GM23338 (cell line): ENCODE results near the gene FBLN2. TPM values are rescaled to one million over a fixed set of nuclear protein-coding genes. Genes with fewer than 3 reads are reported as not detected.

Source experiments
- ATAC-seq: fragments of 200-7000 bp; cut with Tn5 transposase; 3 replicates; pipeline ENCODE4 v1.9.1; 2020
- DNase-seq: peaks from one replicate; pipeline ENCODE4 v3.0.0-alpha.2; 2015; ENCODE audit warnings: low spot score
- H2AFZ ChIP-seq: fragments of 200-600 bp; sonication (generic); 2 replicates; pipeline ENCODE4 v1.8.0; 2016; ENCODE audit warnings: antibody characterized with exemption, mild to moderate bottlenecking, moderate library complexity
- H3F3A ChIP-seq: fragments of 200-600 bp; sonication (generic); replicated peaks from 2 replicates; pipeline ENCODE4 v1.8.0; 2017; ENCODE audit warnings: antibody characterized with exemption, mixed run types, low read depth
- H3K27ac ChIP-seq: fragments of 200-600 bp; sonication (generic); 2 replicates; pipeline ENCODE4 v1.6.1; 2016; ENCODE audit warnings: low read depth
- H3K27me3 ChIP-seq: fragments of 200-600 bp; sonication (generic); 2 replicates; pipeline ENCODE4 v1.8.0; 2016; ENCODE audit warnings: mild to moderate bottlenecking, mixed run types, moderate library complexity; ENCODE audit not compliant: insufficient read depth
- H3K36me3 ChIP-seq: fragments of 200-600 bp; sonication (generic); 2 replicates; pipeline ENCODE4 v1.8.0; 2016; ENCODE audit warnings: mild to moderate bottlenecking; ENCODE audit not compliant: insufficient read depth
- H3K4me1 ChIP-seq: fragments of 200-600 bp; sonication (generic); 2 replicates; pipeline ENCODE4 v1.8.0; 2016; ENCODE audit warnings: mild to moderate bottlenecking, moderate library complexity; ENCODE audit not compliant: insufficient read depth
- H3K4me2 ChIP-seq: fragments of 200-600 bp; sonication (generic); 2 replicates; pipeline ENCODE4 v1.7.1; 2017; ENCODE audit warnings: mixed run types
- H3K4me3 ChIP-seq: fragments of 200-600 bp; sonication (generic); 2 replicates; pipeline ENCODE4 v1.6.1; 2016; ENCODE audit warnings: mixed run types
- H3K79me2 ChIP-seq: fragments of 200-600 bp; sonication (generic); replicated peaks from 2 replicates; pipeline ENCODE4 v1.8.0; 2017; ENCODE audit warnings: mild to moderate bottlenecking; ENCODE audit not compliant: insufficient read depth
- H3K9me2 ChIP-seq: fragments of 200-600 bp; sonication (generic); 2 replicates; pipeline ENCODE4 v1.8.0; 2017; ENCODE audit not compliant: insufficient read depth
- H4K20me1 ChIP-seq: fragments of 200-600 bp; sonication (generic); replicated peaks from 2 replicates; pipeline ENCODE4 v1.8.0; 2017; ENCODE audit warnings: mild to moderate bottlenecking; ENCODE audit not compliant: insufficient read depth
- H3K27ac Mint-ChIP-seq: 2 replicates; pipeline ENCODE4 v1.8.0; 2020; ENCODE audit warnings: inconsistent platforms, mild to moderate bottlenecking, moderate library complexity, mixed read lengths
- H3K27me3 Mint-ChIP-seq: 3 replicates; pipeline ENCODE4 v1.8.0; 2022; ENCODE audit warnings: low read depth, mild to moderate bottlenecking, moderate library complexity, mixed read lengths, inconsistent platforms; ENCODE audit not compliant: insufficient read depth, poor library complexity
- H3K36me3 Mint-ChIP-seq: 3 replicates; pipeline ENCODE4 v1.8.0; 2021; ENCODE audit warnings: low read depth, mild to moderate bottlenecking, inconsistent platforms, moderate library complexity, mixed read lengths
- H3K4me1 Mint-ChIP-seq: 3 replicates; pipeline ENCODE4 v1.8.0; 2020; ENCODE audit warnings: mild to moderate bottlenecking, inconsistent platforms, mixed read lengths
- H3K4me3 Mint-ChIP-seq: 3 replicates; pipeline ENCODE4 v1.8.0; 2021; ENCODE audit warnings: moderate library complexity, mild to moderate bottlenecking, inconsistent platforms, mixed read lengths
- H3K9me3 Mint-ChIP-seq: 3 replicates; pipeline ENCODE4 v1.8.0; 2020; ENCODE audit warnings: moderate library complexity, mild to moderate bottlenecking, inconsistent platforms, mixed read lengths
- CREB1 ChIP-seq: fragments of 250-450 bp; sonication (Bioruptor Pico); IDR thresholded peaks from 2 replicates; pipeline ENCODE4 v1.5.0; 2020; ENCODE audit warnings: low read depth, mild to moderate bottlenecking, moderate library complexity
- ETS1 ChIP-seq: IDR thresholded peaks from 2 replicates; pipeline ENCODE4 v1.6.1; 2016; ENCODE audit warnings: antibody characterized with exemption
- EZH2 ChIP-seq: fragments of 200-600 bp; sonication (generic); IDR thresholded peaks from one replicate; pipeline ENCODE4 v1.8.0; 2017; ENCODE audit warnings: antibody characterized with exemption, mild to moderate bottlenecking, low read depth; ENCODE audit not compliant: unreplicated experiment
- EZH2phosphoT487 ChIP-seq: fragments of 200-600 bp; sonication (generic); IDR thresholded peaks from one replicate; pipeline ENCODE4 v1.8.1; 2018; ENCODE audit warnings: antibody characterized with exemption; ENCODE audit not compliant: unreplicated experiment
- JUNB ChIP-seq: IDR thresholded peaks from one replicate; pipeline ENCODE4 v1.6.1; 2016; ENCODE audit warnings: antibody characterized with exemption; ENCODE audit not compliant: unreplicated experiment
- NANOG ChIP-seq: IDR thresholded peaks from 2 replicates; pipeline ENCODE4 v1.6.1; 2016; ENCODE audit warnings: antibody characterized with exemption, borderline replicate concordance
- POLR2AphosphoS5 ChIP-seq: IDR thresholded peaks from 2 replicates; pipeline ENCODE4 v1.6.1; 2016; ENCODE audit warnings: antibody characterized with exemption, low read depth
- STAT1 ChIP-seq: IDR thresholded peaks from one replicate; pipeline ENCODE4 v1.6.1; 2016; ENCODE audit warnings: antibody characterized with exemption; ENCODE audit not compliant: unreplicated experiment
- ZNF114 ChIP-seq: fragments of 250-450 bp; sonication (Bioruptor Pico); IDR thresholded peaks from 2 replicates; pipeline ENCODE4 v1.5.0; 2020; ENCODE audit warnings: mild to moderate bottlenecking, moderate library complexity
- ZNF331 ChIP-seq: fragments of 250-450 bp; sonication (Bioruptor Pico); IDR thresholded peaks from 2 replicates; pipeline ENCODE4 v1.5.0; 2020; ENCODE audit warnings: low read depth, mild to moderate bottlenecking, moderate library complexity
- ZNF462 ChIP-seq: fragments of 250-450 bp; sonication (Bioruptor Pico); IDR thresholded peaks from 2 replicates; pipeline ENCODE4 v1.5.0; 2020; ENCODE audit warnings: mild to moderate bottlenecking, moderate library complexity
- polyA plus RNA-seq: library from polyadenylated mRNA; unstranded; fragments of >200 nt; fragmentation: Nextera tagmentation; extraction: Ambion mirVana; gene quantifications from 2 replicates; pipeline ENCODE4 v1.2.1, GENCODE V29; 2016
- total RNA-seq: library from RNA; depleted of rRNA; stranded (reverse); fragments of >200 nt; shearing (Covaris generic); gene quantifications from 2 replicates; pipeline ENCODE4 v1.2.3, GENCODE V29; 2014
- TF ChIP-seq, protein P1 (sequence below): IDR thresholded peaks from one replicate; pipeline ENCODE4 v1.6.1; 2018; ENCODE audit warnings: antibody characterized with exemption; ENCODE audit not compliant: unreplicated experiment
- TF ChIP-seq, protein P2 (sequence below), 2 experiments: fragments of 200-600 bp in 1 of 2; sonication (generic) in 1 of 2; conservative IDR thresholded peaks; 2 replicates each; pipeline versions ENCODE4 v1.5.1 to v1.6.1; 2016 to 2017; ENCODE audit warnings: antibody characterized with exemption in 2 of 2, low read depth in 2 of 2, mild to moderate bottlenecking in 2 of 2, moderate library complexity in 1 of 2

The FBLN2 gene
- total and polyA plus RNA-seq, 2 experiments from 2014 or later, result 18.8 to 26.8 TPM

- Histone ChIP-seq H3K4me1 (no peaks in the 10 kb centered on the region), H3K27ac (no peak overlapping the region), H2AFZ (no peak overlapping the region), H3F3A (no peaks in the 10 kb centered on the region), H3K4me3 (no peak overlapping the region), H3K9me2 (0 out of 2 replicates have a peak, but pooled peaks cover 9% of the 10 kb centered on the region), H3K79me2 (no peaks in the 10 kb centered on the region), H3K27me3 (no peaks in the 10 kb centered on the region), H3K4me2 (no peak overlapping the region), H4K20me1 (no peaks in the 10 kb centered on the region), H3K36me3 (no peaks in the 10 kb centered on the region)
- TF ChIP-seq CREB1 (CRISPR knock-in tag), result no peak
- TF ChIP-seq NANOG, result no peak
- TF ChIP-seq, protein P1, sequence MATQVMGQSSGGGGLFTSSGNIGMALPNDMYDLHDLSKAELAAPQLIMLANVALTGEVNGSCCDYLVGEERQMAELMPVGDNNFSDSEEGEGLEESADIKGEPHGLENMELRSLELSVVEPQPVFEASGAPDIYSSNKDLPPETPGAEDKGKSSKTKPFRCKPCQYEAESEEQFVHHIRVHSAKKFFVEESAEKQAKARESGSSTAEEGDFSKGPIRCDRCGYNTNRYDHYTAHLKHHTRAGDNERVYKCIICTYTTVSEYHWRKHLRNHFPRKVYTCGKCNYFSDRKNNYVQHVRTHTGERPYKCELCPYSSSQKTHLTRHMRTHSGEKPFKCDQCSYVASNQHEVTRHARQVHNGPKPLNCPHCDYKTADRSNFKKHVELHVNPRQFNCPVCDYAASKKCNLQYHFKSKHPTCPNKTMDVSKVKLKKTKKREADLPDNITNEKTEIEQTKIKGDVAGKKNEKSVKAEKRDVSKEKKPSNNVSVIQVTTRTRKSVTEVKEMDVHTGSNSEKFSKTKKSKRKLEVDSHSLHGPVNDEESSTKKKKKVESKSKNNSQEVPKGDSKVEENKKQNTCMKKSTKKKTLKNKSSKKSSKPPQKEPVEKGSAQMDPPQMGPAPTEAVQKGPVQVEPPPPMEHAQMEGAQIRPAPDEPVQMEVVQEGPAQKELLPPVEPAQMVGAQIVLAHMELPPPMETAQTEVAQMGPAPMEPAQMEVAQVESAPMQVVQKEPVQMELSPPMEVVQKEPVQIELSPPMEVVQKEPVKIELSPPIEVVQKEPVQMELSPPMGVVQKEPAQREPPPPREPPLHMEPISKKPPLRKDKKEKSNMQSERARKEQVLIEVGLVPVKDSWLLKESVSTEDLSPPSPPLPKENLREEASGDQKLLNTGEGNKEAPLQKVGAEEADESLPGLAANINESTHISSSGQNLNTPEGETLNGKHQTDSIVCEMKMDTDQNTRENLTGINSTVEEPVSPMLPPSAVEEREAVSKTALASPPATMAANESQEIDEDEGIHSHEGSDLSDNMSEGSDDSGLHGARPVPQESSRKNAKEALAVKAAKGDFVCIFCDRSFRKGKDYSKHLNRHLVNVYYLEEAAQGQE, result no peak
- TF ChIP-seq EZH2phosphoT487, result no peak
- TF ChIP-seq JUNB, result no peak
- TF ChIP-seq ZNF114 (CRISPR knock-in tag), result no peak
- TF ChIP-seq ETS1, result no peak
- no peak for TF ChIP-seq ZNF331 (CRISPR knock-in tag)
- TF ChIP-seq, protein P2, sequence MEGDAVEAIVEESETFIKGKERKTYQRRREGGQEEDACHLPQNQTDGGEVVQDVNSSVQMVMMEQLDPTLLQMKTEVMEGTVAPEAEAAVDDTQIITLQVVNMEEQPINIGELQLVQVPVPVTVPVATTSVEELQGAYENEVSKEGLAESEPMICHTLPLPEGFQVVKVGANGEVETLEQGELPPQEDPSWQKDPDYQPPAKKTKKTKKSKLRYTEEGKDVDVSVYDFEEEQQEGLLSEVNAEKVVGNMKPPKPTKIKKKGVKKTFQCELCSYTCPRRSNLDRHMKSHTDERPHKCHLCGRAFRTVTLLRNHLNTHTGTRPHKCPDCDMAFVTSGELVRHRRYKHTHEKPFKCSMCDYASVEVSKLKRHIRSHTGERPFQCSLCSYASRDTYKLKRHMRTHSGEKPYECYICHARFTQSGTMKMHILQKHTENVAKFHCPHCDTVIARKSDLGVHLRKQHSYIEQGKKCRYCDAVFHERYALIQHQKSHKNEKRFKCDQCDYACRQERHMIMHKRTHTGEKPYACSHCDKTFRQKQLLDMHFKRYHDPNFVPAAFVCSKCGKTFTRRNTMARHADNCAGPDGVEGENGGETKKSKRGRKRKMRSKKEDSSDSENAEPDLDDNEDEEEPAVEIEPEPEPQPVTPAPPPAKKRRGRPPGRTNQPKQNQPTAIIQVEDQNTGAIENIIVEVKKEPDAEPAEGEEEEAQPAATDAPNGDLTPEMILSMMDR (conservative IDR thresholded peaks at IDR 0.05; ENCODE audit: low read depth in 2 of 2), result no peak
- no peak for TF ChIP-seq STAT1
- TF ChIP-seq ZNF462 (CRISPR knock-in tag), result no peak
- no peak for TF ChIP-seq EZH2
- no peak for TF ChIP-seq POLR2AphosphoS5
- Mint-ChIP-seq H3K9me3 (no peaks in the 10 kb centered on the region; the same call in 2 of the 3 replicates), H3K4me1 (peaks cover 2% of the 10 kb centered on the region; the same call in 1 of the 3 replicates), H3K4me3 (no peak overlapping the region), H3K27me3 (peaks cover 1% of the 10 kb centered on the region), H3K27ac (no peak overlapping the region), H3K36me3 (peaks cover 8% of the 10 kb centered on the region)
- ATAC-seq (no peak), DNase-seq (no peak)
Measured at GRCh38 chr3:13614607-13615006, 65.7 kb downstream of the FBLN2 start.
